Lung (tissue), 12 donors: ENCODE data around the gene XAF1. TPM values are rescaled to one million over a fixed set of nuclear protein-coding genes. Genes with fewer than 3 reads are reported as not detected.
"Not testable (repeated sequence)": the region's sequence is repeated elsewhere in the genome, so short reads cannot be mapped to it uniquely, and the experiment has no call there.

Experiments
- ATAC-seq: fragments of 200-7000 bp; cut with Tn5 transposase; one replicate; pipeline ENCODE4 v1.9.1; 2020; ENCODE audit warnings: moderate number of reproducible peaks; ENCODE audit not compliant: insufficient read depth, low FRiP score
- DNase-seq, 3 donors: peaks; one replicate each; pipeline ENCODE4 v3.0.0-alpha.2; 2013 to 2017
- H3K27ac ChIP-seq, 2 donors: one replicate each; pipeline ENCODE4 v1.5.1; 2013; ENCODE audit warnings: mild to moderate bottlenecking in 2 of 2, moderate library complexity in 2 of 2, control low read depth in 1 of 2, inconsistent platforms in 1 of 2, low read depth in 1 of 2, low read length in 1 of 2
- H3K27me3 ChIP-seq, 3 donors: one replicate each; pipeline ENCODE4 v1.5.1; 2013; ENCODE audit warnings: low read length in 2 of 3; ENCODE audit not compliant: control insufficient read depth in 3 of 3, insufficient read depth in 3 of 3
- H3K36me3 ChIP-seq, 4 donors: one replicate each; pipeline ENCODE4 v1.5.1; 2013; ENCODE audit warnings: low read length in 4 of 4, mild to moderate bottlenecking in 1 of 4, moderate library complexity in 1 of 4; ENCODE audit not compliant: control insufficient read depth in 4 of 4, insufficient read depth in 4 of 4
- H3K4me1 ChIP-seq, 5 donors: one replicate each; pipeline ENCODE4 v1.5.1; 2013; ENCODE audit warnings: low read length in 5 of 5, mild to moderate bottlenecking in 2 of 5, moderate library complexity in 1 of 5; ENCODE audit not compliant: control insufficient read depth in 5 of 5, insufficient read depth in 5 of 5
- H3K4me3 ChIP-seq: one replicate; pipeline ENCODE4 v1.5.1; 2013; ENCODE audit warnings: mild to moderate bottlenecking, control low read depth, moderate library complexity
- H3K9ac ChIP-seq, 2 donors: one replicate each; pipeline ENCODE4 v1.5.1; 2013; ENCODE audit warnings: low read length in 2 of 2, control low read depth in 1 of 2; ENCODE audit not compliant: insufficient read depth in 1 of 2
- H3K9me3 ChIP-seq, 4 donors: one replicate each; pipeline ENCODE4 v1.5.1; 2013; ENCODE audit warnings: low read length in 3 of 4, mild to moderate bottlenecking in 1 of 4, moderate library complexity in 1 of 4; ENCODE audit not compliant: control insufficient read depth in 4 of 4, insufficient read depth in 3 of 4
- WGBS, 2 donors: extraction: QIAGEN DNeasy Blood & Tissue Kit; methylation state at CpG; one replicate each; pipeline ENCODE4 v1.1.7; 2013; 5-methylcytosine and 5-hydroxymethylcytosine counted together
- polyA plus RNA-seq, 2 donors: library from polyadenylated mRNA; stranded (reverse); fragments of 200-250 nt; gene quantifications; one replicate each; pipeline ENCODE4 v1.2.1, GENCODE V29; 2013
- total RNA-seq, 2 donors: library from RNA; depleted of rRNA in 1 of 2; stranded (reverse); fragments of >200 nt in 1 of 2; gene quantifications; one replicate each; pipeline ENCODE4 v1.2.1, GENCODE V29; 2014 to 2021
- TF ChIP-seq, protein P1 (sequence below): IDR thresholded peaks from 2 replicates; pipeline ENCODE4 v1.5.1; 2012; ENCODE audit warnings: mild to moderate bottlenecking; ENCODE audit errors: control extremely low read depth, extremely low read depth
- donor health status: control.
- donor health status: control.
- donor health status: Bipolar disorder and iron deficiency.
- donor health status: healthy.
- donor health status: DM: yes; HTN: yes; CAD: no.

The XAF1 gene
- total and polyA plus RNA-seq, 4 donors: 25.3 to 38.3 (median 31.8) TPM

DNA sequence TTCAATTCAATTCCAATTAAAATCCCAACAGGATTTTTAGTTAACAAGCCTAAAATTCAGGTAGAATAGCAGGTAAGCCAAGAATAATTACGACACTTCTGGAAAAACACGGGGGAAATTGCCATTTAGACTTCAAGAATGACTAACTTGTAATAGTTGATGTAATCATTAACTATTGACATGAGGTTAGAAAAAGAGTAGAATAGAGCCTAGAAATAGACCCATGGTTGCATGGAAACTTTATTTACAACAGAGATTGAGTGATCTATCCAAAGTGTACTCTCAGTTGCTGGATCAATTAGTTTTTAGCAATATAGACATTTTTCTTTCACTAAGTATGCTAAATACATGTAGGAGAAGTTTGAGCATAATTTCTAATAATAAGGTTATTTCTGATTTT lies 39.1 kb upstream of the XAF1 start:
- 87% methylated on average over 2 of the region's 2 CpGs for WGBS, 2 donors
- peaks cover under 1 to 22% (median 10%) of the 10 kb centered on the region in 3 donors for H3K27me3 ChIP-seq
- no peak for DNase-seq

DNA sequence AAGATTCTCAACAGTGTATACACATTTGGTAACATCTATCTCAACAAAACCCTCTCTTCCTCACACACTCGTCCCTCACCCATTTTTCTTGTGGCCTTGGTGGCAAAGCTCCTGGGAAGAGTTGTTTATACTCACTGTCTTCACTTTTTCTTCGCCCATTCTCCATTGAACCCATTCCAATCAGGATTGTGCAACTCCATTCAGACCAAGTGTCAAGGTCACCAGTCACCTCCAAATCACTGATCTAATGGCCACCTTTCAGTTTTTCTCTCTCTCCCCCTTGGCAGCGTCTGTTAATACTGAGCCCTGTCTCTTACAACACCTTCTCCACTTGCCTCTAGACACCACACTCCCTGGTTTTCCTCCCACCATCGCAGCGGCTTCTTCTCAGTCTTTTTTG lies 34.1 kb upstream of the XAF1 start:
- Histone ChIP-seq H3K27me3 (peaks cover 0 to 3% (median 2%) of the 10 kb centered on the region in 3 donors), H3K9ac (no peak overlapping the region), H3K36me3 (no peaks in the 10 kb centered on the region), H3K27ac (no peak overlapping the region), H3K9me3 (no peaks in the 10 kb centered on the region), H3K4me1 (no peaks in the 10 kb centered on the region), H3K4me3 (no peak overlapping the region)
- WGBS, 2 donors: 79 to 85% methylated on average over 5 of the region's 5 CpGs
- ATAC-seq: no peak
- no peak for DNase-seq
- TF ChIP-seq, protein P1, sequence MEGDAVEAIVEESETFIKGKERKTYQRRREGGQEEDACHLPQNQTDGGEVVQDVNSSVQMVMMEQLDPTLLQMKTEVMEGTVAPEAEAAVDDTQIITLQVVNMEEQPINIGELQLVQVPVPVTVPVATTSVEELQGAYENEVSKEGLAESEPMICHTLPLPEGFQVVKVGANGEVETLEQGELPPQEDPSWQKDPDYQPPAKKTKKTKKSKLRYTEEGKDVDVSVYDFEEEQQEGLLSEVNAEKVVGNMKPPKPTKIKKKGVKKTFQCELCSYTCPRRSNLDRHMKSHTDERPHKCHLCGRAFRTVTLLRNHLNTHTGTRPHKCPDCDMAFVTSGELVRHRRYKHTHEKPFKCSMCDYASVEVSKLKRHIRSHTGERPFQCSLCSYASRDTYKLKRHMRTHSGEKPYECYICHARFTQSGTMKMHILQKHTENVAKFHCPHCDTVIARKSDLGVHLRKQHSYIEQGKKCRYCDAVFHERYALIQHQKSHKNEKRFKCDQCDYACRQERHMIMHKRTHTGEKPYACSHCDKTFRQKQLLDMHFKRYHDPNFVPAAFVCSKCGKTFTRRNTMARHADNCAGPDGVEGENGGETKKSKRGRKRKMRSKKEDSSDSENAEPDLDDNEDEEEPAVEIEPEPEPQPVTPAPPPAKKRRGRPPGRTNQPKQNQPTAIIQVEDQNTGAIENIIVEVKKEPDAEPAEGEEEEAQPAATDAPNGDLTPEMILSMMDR: no peak

More for the DNA sequence above, 39.1 kb upstream of the XAF1 start:
- no peak for ATAC-seq
- H3K36me3 ChIP-seq: no peaks in the 10 kb centered on the region
- H3K9me3 ChIP-seq: peaks cover 0 to 3% (median 0%) of the 10 kb centered on the region in 4 donors
- no peak overlapping the region for H3K27ac ChIP-seq
- TF ChIP-seq, protein P1: no peak
- peaks cover 0 to 9% (median 4%) of the 10 kb centered on the region in 5 donors for H3K4me1 ChIP-seq
- H3K9ac ChIP-seq: no peak overlapping the region
- H3K4me3 ChIP-seq: no peak overlapping the region

DNA sequence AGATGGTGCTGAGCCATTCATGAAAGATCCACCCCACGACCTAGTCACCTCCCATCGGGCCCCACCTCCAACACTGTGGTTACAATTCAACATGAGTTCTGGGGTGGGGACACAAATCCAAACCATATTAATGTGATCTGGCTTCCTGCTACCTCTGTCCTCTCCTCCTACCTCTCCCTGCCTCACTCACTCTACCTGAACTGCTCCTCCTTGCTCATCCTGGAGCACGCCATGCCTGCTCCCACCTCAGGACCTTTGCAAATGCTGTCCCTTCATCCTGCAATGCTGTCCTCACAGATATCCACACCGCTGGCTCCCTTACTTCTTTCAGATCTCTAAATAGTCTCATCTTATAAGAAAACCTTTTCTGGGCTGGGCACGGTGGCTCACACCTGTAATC lies 31.8 kb upstream of the XAF1 start:
- H3K9ac ChIP-seq: no peak overlapping the region
- peaks cover 0 to 3% (median 2%) of the 10 kb centered on the region in 3 donors for H3K27me3 ChIP-seq
- TF ChIP-seq, protein P1: no peak
- no peak overlapping the region for H3K27ac ChIP-seq
- no peaks in the 10 kb centered on the region for H3K36me3 ChIP-seq
- WGBS, 2 donors: 86 to 87% methylated on average over 5 of the region's 5 CpGs
- DNase-seq: no peak
- H3K9me3 ChIP-seq: no peaks in the 10 kb centered on the region
- ATAC-seq: no peak
- H3K4me1 ChIP-seq: no peaks in the 10 kb centered on the region
- H3K4me3 ChIP-seq: no peak overlapping the region

DNA sequence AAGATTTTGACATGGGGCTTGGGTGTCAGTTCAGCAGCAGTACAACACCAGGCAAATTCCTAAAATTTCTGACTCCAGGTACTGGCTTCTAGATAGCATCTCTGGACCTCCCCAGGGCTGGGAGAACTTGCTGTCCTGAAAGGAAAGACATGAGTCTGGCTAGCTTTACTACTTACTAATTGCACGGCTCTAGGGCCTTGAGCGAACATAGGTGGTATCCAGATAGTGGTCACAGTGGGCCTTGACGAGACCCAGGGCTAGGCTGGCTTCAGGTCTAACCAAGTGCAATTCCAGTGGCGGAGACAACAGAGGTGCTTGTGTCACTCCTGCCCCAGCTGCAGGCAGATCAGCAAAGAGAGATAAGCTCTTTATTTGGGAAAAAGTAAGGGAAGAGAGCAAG lies 26.3 kb upstream of the XAF1 start:
- TF ChIP-seq, protein P1: no peak
- Histone ChIP-seq H3K9ac (no peak overlapping the region), H3K27me3 (no peaks in the 10 kb centered on the region), H3K9me3 (no peaks in the 10 kb centered on the region), H3K4me3 (no peak overlapping the region), H3K36me3 (no peaks in the 10 kb centered on the region), H3K4me1 (no peaks in the 10 kb centered on the region), H3K27ac (no peak overlapping the region)
- DNase-seq (no peak), ATAC-seq (no peak)
- WGBS, 2 donors: 79 to 90% methylated on average over 4 of the region's 4 CpGs

DNA sequence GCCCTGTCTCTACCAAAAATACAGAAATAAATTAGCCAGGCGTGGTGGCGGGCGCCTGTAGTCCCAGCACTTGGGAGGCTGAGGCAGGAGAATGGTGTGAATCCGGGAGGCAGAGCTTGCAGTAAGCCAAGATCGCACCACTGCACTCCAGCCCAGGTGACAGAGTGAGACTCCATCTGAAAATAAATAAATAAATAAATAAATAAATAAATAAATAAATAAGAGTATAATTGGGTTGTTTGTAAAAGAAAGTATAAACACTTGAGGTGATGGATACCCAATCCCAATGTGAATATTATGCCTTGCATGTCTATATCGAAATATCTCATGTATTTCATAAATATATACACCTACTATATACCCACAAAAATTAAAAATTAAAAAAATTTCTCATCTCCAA lies 9.2 kb upstream of the XAF1 start:
- H3K4me1 ChIP-seq, H3K4me3 ChIP-seq: not testable (repeated sequence)
- WGBS, 2 donors: 94 to 96% methylated on average over 6 of the region's 6 CpGs

More for the DNA sequence above, 9.2 kb upstream of the XAF1 start:
- not testable (repeated sequence) for ATAC-seq, H3K9ac ChIP-seq, H3K36me3 ChIP-seq, H3K27ac ChIP-seq, H3K27me3 ChIP-seq, H3K9me3 ChIP-seq, DNase-seq
